HepG2 (cell line): ENCODE data around the gene YPEL3. TPM values are rescaled to one million over a fixed set of nuclear protein-coding genes. Genes with fewer than 3 reads are reported as not detected.

Experiments
- FOSL2 ChIP-seq: sonication (generic); formaldehyde crosslinking; IDR thresholded peaks from 2 replicates; pipeline ENCODE4 v1.4.0; 2020; ENCODE audit warnings: missing genetic modification reagents
- FOXO4 ChIP-seq: sonication (generic); formaldehyde crosslinking; conservative IDR thresholded peaks from 2 replicates; pipeline ENCODE4 v1.8.1; 2023; ENCODE audit warnings: missing genetic modification reagents
- GLI4 ChIP-seq: sonication (generic); formaldehyde crosslinking; IDR thresholded peaks from 2 replicates; pipeline ENCODE4 v1.5.1; 2020; ENCODE audit warnings: missing genetic modification reagents, mild to moderate bottlenecking, moderate library complexity, borderline replicate concordance
- JUND ChIP-seq: sonication (generic); formaldehyde crosslinking; IDR thresholded peaks from 2 replicates; pipeline ENCODE4 v1.8.0; 2022; ENCODE audit warnings: mild to moderate bottlenecking, missing genetic modification reagents
- KLF11 ChIP-seq: IDR thresholded peaks from 2 replicates; pipeline ENCODE4 v1.6.1; 2016; ENCODE audit warnings: missing compliant biosample characterization
- REST ChIP-seq, 2 experiments: IDR thresholded peaks; 2 replicates each; pipeline ENCODE4 v1.6.1; 2011 to 2012; ENCODE audit warnings: low read length in 2 of 2, borderline replicate concordance in 1 of 2, low read depth in 1 of 2, mild to moderate bottlenecking in 1 of 2, moderate library complexity in 1 of 2
- RNF219 ChIP-seq: sonication (generic); formaldehyde crosslinking; IDR thresholded peaks from 2 replicates; pipeline ENCODE4 v1.5.0; 2020; ENCODE audit warnings: mild to moderate bottlenecking, missing genetic modification reagents
- RXRB ChIP-seq: IDR thresholded peaks from 2 replicates; pipeline ENCODE4 v1.6.1; 2016; ENCODE audit warnings: borderline replicate concordance, missing genetic modification reagents, missing compliant biosample characterization
- SATB2 ChIP-seq: sonication (generic); formaldehyde crosslinking; IDR thresholded peaks from 2 replicates; pipeline ENCODE4 v1.5.0; 2020; ENCODE audit warnings: missing genetic modification reagents
- TAF15 ChIP-seq: fragments of 200-400 bp; formaldehyde crosslinking; IDR thresholded peaks from one replicate; pipeline ENCODE4 v1.6.1; 2018; ENCODE audit warnings: mild to moderate bottlenecking, low read depth, low read length; ENCODE audit not compliant: poor library complexity, severe bottlenecking
- TIGD3 ChIP-seq: sonication (generic); formaldehyde crosslinking; IDR thresholded peaks from 2 replicates; pipeline ENCODE4 v1.5.1; 2020; ENCODE audit warnings: mild to moderate bottlenecking, missing genetic modification reagents, borderline replicate concordance
- TSC22D2 ChIP-seq: sonication (generic); formaldehyde crosslinking; IDR thresholded peaks from 2 replicates; pipeline ENCODE4 v1.5.1; 2020; ENCODE audit warnings: missing genetic modification reagents, mild to moderate bottlenecking, borderline replicate concordance
- ZBTB33 ChIP-seq: sonication (generic); formaldehyde crosslinking; IDR thresholded peaks from 2 replicates; pipeline ENCODE4 v1.4.0; 2020; ENCODE audit warnings: missing genetic modification reagents
- ZC3H4 ChIP-seq: sonication (generic); formaldehyde crosslinking; IDR thresholded peaks from 2 replicates; pipeline ENCODE4 v1.4.0; 2020; ENCODE audit warnings: missing genetic modification reagents, borderline replicate concordance
- ZNF224 ChIP-seq: sonication (generic); formaldehyde crosslinking; IDR thresholded peaks from 2 replicates; pipeline ENCODE4 v1.5.0; 2020; ENCODE audit warnings: mild to moderate bottlenecking, missing genetic modification reagents
- ZNF337 ChIP-seq: sonication (generic); formaldehyde crosslinking; IDR thresholded peaks from 2 replicates; pipeline ENCODE4 v1.5.1; 2020; ENCODE audit warnings: missing genetic modification reagents, low read depth, mild to moderate bottlenecking, borderline replicate concordance
- ZNF446 ChIP-seq: sonication (generic); formaldehyde crosslinking; IDR thresholded peaks from 2 replicates; pipeline ENCODE4 v1.5.0; 2020; ENCODE audit warnings: mild to moderate bottlenecking, missing genetic modification reagents
- ZNF841 ChIP-seq: sonication (generic); formaldehyde crosslinking; IDR thresholded peaks from 2 replicates; pipeline ENCODE4 v1.8.1; 2023; ENCODE audit warnings: missing genetic modification reagents, borderline replicate concordance
- polyA plus RNA-seq, 8 experiments: library from polyadenylated mRNA; depleted of rRNA in 3 of 8; stranded (reverse) in 7 of 8; unstranded in 1 of 8; fragments of >200 nt; fragmentation: Illumina TruSeq in 4 of 8; extraction: Trizol in 4 of 8; gene quantifications; 2 replicates each; pipeline versions ENCODE4 v1.2.1 to v1.2.3, GENCODE V29; 2011 to 2016; ENCODE audit warnings: low read depth in 4 of 8, missing spikeins in 1 of 8, mixed read lengths in 1 of 8; ENCODE audit not compliant: insufficient read depth in 1 of 8
- total RNA-seq, 5 experiments: library from RNA; depleted of rRNA; stranded (reverse); fragments of >200 nt; fragmentation: Illumina TruSeq; extraction: Trizol; gene quantifications; 2 replicates each; pipeline ENCODE4 v1.2.3, GENCODE V29; 2016; ENCODE audit warnings: low read depth in 1 of 5

YPEL3 gene
- total and polyA plus RNA-seq, 2 of the 13 experiments (the other 11 are each of a cell fraction or from before 2014, with no cell fraction given) = 5.4 to 47.0 TPM

- TF ChIP-seq FOXO4 (CRISPR knock-in tag) (no peak), ZC3H4 (CRISPR knock-in tag) (no peak), RNF219 (CRISPR knock-in tag) (no peak), REST (IDR thresholded peaks at IDR 0.05; ENCODE audit: borderline replicate concordance in 1 of 2, low read depth in 1 of 2, low read length in 2 of 2) (no peak), SATB2 (CRISPR knock-in tag) (no peak), TAF15 (no peak), KLF11 (no peak), ZNF224 (CRISPR knock-in tag) (no peak), ZNF841 (CRISPR knock-in tag) (no peak), ZNF337 (CRISPR knock-in tag) (no peak), GLI4 (no peak), FOSL2 (peak; percentile 44; the same call in 1 of the 2 replicates), JUND (no peak), RXRB (CRISPR knock-in tag) (peak; percentile 80; the same call in 1 of the 2 replicates), TIGD3 (CRISPR knock-in tag) (no peak), TSC22D2 (CRISPR knock-in tag) (peak; percentile 14; the same call in 1 of the 2 replicates), ZBTB33 (no peak; the same call in 1 of the 2 replicates), ZNF446 (CRISPR knock-in tag) (peak; percentile 89)
Measured at GRCh38 chr16:30075503-30076275, 20.3 kb downstream of the YPEL3 start, which contains the start of gene PPP4C (continued).
